GM19099 (cell line): ENCODE measurements around the gene CIDEB.

Source experiments
- POLR2A ChIP-seq: IDR thresholded peaks from 3 replicates; pipeline ENCODE4 v1.6.1; 2011; ENCODE audit warnings: low read depth; ENCODE audit not compliant: insufficient read length; ENCODE audit errors: extremely low read depth

The CIDEB gene

DNA sequence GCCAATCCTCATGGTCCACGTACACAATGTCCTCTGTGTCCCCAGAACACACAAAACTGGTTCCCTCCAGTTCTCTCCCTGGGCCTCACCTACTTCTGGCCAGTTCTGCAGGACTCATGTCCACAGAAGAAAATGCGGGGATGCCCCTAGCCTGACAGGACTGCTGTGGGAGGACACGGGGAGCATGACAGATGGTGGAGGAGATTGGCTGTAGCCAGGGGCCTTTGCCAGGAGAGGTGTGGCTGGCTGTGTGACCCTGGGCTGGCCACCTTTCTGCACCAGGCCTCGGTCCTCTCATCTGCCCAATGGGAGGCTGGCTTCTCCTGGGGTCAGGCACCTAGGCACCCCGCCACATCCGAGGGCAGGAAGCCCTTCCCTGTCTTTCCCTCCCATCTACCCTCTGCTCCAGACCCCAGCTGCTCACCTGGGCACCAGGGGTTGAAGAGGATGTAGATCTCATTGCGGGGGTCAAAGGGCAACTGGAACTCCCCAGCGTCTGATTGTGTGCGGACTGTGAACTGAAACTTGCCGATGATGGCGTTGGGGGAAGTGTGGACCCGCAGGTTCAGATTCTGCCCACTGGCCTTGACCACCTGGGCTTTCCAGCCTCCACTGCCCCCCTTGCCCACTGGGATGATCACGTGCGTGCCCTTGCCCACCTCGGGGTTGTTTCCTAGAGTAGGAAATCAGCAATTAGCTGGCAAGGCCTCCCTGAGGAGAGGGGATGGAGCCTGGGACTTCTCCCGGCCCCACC is 47.6 kb downstream of the CIDEB start:
- TF ChIP-seq POLR2A, result no peak

DNA sequence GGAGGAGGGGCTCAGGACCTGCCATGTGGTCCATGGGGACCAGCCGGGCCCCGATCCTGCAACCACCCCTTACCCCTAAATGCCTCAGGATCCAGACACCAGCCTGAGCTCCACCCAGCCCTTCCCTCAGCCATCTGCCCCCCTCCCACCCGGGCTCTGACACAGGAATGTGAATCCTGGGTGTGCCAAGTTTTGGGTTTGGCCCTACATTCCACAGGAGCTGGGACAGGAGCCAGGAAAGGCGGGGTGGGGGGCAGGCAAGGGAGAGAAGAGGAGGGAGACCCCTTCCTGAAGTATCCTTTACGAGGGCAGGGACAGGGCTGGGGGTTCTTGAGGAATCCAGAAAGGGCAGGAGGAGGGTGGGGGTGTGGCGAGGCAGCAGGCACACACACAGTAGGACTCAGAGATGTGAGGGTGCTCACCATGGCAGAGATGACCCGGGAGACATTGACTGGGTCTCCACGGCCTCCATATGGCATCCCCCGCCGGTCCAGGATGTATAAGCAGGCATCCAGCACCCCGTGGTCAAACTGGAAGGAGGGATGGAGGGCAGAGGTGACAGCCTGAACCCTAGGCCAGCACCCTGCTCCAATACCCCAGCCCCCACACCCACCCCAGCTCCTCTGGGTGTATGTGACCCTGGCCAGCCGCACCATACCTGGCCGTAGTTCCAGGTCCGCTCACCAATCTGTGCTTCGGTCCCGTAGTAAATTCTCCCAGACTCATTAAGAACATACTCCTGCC is 48.3 kb downstream of the CIDEB start:
- TF ChIP-seq POLR2A, result no peak

DNA sequence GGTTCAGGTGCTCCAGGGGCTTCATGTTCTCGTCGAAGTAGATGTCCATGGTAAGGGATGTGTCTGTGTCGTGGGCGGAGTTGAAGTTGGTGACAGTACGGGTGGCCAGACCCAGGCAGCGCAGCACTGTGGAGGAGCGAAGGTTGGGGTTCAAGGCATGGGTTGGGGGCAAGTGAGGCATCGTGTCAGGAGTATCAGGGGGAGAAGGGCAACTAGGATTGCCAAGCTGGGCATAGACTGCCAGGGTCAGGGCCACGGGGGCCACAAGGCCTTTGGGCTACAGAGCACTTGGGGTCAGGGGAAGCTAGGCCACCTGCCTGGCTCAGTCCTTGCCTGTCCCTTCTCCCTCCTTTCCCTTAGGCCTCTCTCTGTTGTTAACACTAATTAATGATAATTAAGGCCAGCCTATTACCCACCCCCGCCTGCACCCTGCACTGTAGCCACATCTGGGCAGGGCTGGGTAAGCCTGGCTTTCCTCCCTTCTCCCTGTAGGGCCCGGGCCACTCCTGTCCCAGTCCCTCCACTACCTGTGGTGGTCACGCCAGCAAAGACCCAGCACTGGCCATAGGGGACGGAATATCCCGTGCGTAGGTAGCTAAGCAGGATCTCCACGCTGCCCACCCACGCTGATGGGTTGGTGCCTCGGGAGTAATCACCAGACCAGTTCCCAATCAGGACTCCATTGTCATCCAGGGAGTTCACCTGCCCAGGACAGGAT is 49.1 kb downstream of the CIDEB start:
- TF ChIP-seq POLR2A, result no peak

GRCh38 chr14:24258119-24258518 is 49.7 kb downstream of the CIDEB start:
- no peak for TF ChIP-seq POLR2A

- no peak for TF ChIP-seq POLR2A
Measured at GRCh38 chr14:24256960-24257359, 50.8 kb downstream of the CIDEB start.

DNA sequence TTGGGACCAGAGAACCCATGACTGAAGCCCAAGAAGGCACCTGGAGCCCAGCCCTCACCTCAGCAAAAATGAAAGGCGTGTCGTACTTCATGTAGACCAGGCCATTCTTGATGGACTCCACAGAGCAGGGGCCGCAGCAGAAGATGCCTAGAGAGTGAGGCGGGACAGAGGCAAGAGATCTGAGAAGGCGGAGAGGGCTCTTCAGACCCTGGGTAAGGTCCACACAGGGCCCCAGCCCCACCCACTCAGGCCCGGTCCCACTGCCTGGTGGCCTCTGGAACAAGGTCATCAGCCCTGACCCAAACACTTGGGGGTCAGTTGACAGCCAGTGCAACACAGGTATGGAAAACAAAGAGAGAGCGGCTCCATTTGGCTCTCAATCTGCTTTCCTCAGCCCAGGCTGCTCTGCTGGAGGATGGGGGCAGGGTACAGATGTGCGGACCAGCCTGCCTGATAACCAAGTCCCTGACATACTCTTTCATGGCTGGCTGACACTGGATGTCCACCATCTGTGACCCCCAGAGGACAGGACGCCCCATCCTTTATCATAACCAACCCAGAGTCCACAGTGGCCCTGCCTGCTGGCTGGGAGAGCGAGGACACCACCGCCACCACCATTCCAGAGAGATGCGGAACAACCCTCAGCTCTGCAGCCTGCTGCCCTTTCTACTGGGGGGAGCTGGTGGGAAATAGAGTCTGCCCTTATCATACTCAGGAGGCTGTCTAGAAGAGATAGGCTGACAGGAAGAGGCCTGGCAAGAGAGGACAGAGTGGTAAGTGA is 51.7 kb downstream of the CIDEB start:
- TF ChIP-seq POLR2A, result no peak

- no peak for TF ChIP-seq POLR2A
Measured at GRCh38 chr14:24255438-24255837, 52.3 kb downstream of the CIDEB start.
